ENCODE data around the gene FOXF2. TPM values are rescaled to one million over a fixed set of nuclear protein-coding genes. Genes with fewer than 3 reads are reported as not detected.

Gene FOXF2
- total and polyA plus RNA-seq, 2 of the 4 experiments (the other 2 are of a cell fraction), result 2.5 to 16.3 TPM

DNA sequence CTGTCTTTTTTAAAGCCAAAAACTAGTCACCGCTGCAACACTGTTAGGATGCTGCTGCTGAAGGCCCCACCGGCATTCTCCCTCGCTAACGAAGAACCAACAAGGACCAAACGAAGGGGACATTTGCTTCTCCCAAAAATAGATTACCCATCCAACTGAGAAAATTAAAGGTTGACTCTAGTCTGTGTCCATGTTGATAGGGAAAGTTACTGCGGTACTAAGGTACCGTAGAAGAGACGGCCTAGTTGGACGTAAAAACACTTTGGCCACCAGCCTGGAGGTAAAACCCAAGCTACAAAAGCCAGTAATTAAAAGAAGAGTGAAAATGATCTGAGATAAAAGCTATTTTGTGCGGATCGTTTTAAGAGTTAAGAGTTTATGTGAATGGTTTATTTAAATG is 11.8 kb upstream of the FOXF2 start:
- Histone ChIP-seq H2AK5ac (ENCODE audit: low read depth, low read length) (no peak overlapping the region), H3K36me3 (ENCODE audit: control insufficient read depth, insufficient read depth, low read length) (no peaks in the 10 kb centered on the region), H3K27me3 (ENCODE audit: control insufficient read depth, insufficient read depth, low read length) (peaks cover 56% of the 10 kb centered on the region), H2BK15ac (ENCODE audit: low read depth, low read length) (no peak overlapping the region), H2BK120ac (ENCODE audit: low read depth, low read length) (no peak overlapping the region), H3K14ac (replicated peaks; ENCODE audit: low read depth, low read length) (no peak overlapping the region), H2BK20ac (ENCODE audit: low read depth, low read length) (no peak overlapping the region), H3K4me3 (ENCODE audit: insufficient read depth, low read depth, low read length) (no peak overlapping the region), H2AFZ (replicated peaks; ENCODE audit: low read length, poor library complexity) (no peak overlapping the region), H3K27ac (ENCODE audit: insufficient read depth, low read length) (no peak overlapping the region), H4K8ac (ENCODE audit: low read depth in 2 of 2, low read length in 2 of 2) (no peak overlapping the region), H2AK9ac (replicated peaks; ENCODE audit: low read depth, low read length, poor library complexity) (no peak overlapping the region), H3K79me1 (ENCODE audit: low read depth in 1 of 2, low read length in 2 of 2) (no peaks in the 10 kb centered on the region), H3K18ac (ENCODE audit: low read depth, low read length) (no peak overlapping the region), H3K23ac (ENCODE audit: low read depth, low read length) (no peak overlapping the region), H3K9me3 (ENCODE audit: control insufficient read depth, insufficient read depth, low read length) (peaks cover 5% of the 10 kb centered on the region; the same call in 1 of the 2 replicates), H2BK5ac (ENCODE audit: low read depth, low read length, poor library complexity, severe bottlenecking) (no peak overlapping the region), H4K20me1 (ENCODE audit: insufficient read depth, low read length) (no peaks in the 10 kb centered on the region), H3K9ac (ENCODE audit: low read depth, low read length) (no peak overlapping the region), H3K4me2 (ENCODE audit: low read depth, low read length) (no peak overlapping the region), H4K5ac (ENCODE audit: low read depth, low read length) (no peak overlapping the region), H3K56ac (ENCODE audit: extremely low read depth, insufficient read depth, low read length) (no peak overlapping the region), H3K9me1 (ENCODE audit: insufficient read depth, low read length) (no peaks in the 10 kb centered on the region), H3K4ac (ENCODE audit: low read depth, low read length) (no peak overlapping the region), H4K91ac (ENCODE audit: insufficient read depth, low read depth, low read length) (no peak overlapping the region), H3K4me1 (ENCODE audit: control insufficient read depth, insufficient read depth, low read length) (0 out of 2 replicates have a peak, but pooled peaks cover 2% of the 10 kb centered on the region)
- ChIA-PET CTCF (interaction anchor here (0.7 kb wide), 1 partner anchor 61 kb away, joined by 4 read pairs; no protein-coding TSS in a partner anchor), POLR2A (ENCODE audit: unreplicated experiment) (no interaction called here)
- dilution Hi-C loops (cut with HindIII; ENCODE audit: low sequenced_read_pairs, unreplicated experiment), result no loop called here
- no TSS peak for BruUV-seq (replicated peaks)
- 90 to 100% methylated on average over 2 of the region's 11 CpGs for WGBS, 2 experiments (ENCODE audit: extremely low coverage in 2 of 2, insufficient read length in 1 of 2)
- no peak for TF ChIP-seq SMC3 (IDR thresholded peaks at IDR 0.05; ENCODE audit: low read depth, low read length)
- ATAC-seq (ENCODE audit: low read depth) (no peak), DNase-seq (no peak)
- in situ Hi-C loops (cut with MboI; ENCODE audit: low sequenced_read_pairs), result loop anchor here (25.0 kb wide), 1 partner anchor 465 kb away; no protein-coding TSS in a partner anchor
- intact Hi-C loops (cut with micrococcal nuclease), result no loop called here

Measured in IMR-90 (cell line).